C4-2B (cell line): Measurements from ENCODE around the gene SNED1.

Source experiments
- H3K27ac ChIP-seq: fragments of 450-650 bp; 2 replicates; pipeline ENCODE4 v1.5.1; 2017
- CTCF ChIP-seq: fragments of 450-650 bp; conservative IDR thresholded peaks from 2 replicates; pipeline ENCODE4 v1.5.1; 2017; ENCODE audit warnings: mild to moderate bottlenecking
- ZFX ChIP-seq: fragments of 450-650 bp; IDR thresholded peaks from 2 replicates; pipeline ENCODE4 v1.6.1; 2017

SNED1 gene

DNA sequence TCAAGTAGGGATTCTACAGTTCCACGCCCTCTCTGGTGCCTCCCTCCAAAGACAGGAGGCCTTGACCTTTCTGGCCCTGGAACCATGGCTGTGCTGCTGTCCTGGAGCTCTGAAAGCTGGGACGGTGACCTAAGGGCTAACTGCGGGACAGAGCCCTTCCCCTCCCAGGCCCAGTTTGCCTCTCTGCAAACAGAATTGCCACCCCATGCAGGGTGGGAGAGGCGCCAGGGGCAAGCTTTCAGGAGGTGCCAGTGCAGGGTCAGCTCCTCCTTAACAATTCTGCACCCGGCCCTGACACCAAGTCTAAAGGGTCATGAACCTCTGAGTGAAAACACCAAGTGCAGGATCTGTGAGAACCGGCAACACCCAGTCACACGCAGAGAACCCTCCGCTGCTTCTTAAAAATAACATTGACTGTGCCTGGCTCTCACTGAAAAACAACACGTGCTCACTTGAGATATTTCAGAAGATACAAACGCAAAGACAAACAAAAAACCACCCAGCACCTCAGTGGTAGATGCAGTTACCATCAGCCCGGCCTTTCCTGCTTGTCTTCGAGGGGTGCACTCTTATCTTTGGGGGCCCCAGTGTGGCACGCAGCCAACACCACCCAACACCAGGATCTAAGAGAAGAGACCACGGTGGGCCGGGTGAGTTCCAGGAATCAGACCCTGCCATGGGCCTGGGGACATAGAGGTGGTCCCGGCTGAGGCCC is 1.1 kb upstream of the SNED1 start:
- TF ChIP-seq ZFX (no peak; the same call in 1 of the 2 replicates), CTCF (no peak)
- peak overlapping the region; percentile 80 for H3K27ac ChIP-seq

DNA sequence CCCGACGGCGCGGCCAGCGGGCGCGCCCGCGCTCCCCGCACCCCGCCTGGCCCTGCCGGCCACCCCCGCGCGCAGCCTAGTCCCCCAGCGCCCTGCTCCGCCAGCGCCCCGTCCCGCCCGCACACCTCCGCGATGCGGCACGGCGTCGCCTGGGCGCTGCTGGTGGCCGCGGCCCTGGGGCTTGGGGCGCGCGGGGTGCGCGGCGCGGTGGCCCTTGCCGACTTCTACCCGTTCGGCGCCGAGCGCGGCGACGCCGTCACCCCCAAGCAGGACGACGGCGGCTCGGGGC is 232 bp downstream of the SNED1 start:
- TF ChIP-seq CTCF (no peak), ZFX (no peak; the same call in 1 of the 2 replicates)
- peak overlapping the region; percentile 80 for H3K27ac ChIP-seq

DNA sequence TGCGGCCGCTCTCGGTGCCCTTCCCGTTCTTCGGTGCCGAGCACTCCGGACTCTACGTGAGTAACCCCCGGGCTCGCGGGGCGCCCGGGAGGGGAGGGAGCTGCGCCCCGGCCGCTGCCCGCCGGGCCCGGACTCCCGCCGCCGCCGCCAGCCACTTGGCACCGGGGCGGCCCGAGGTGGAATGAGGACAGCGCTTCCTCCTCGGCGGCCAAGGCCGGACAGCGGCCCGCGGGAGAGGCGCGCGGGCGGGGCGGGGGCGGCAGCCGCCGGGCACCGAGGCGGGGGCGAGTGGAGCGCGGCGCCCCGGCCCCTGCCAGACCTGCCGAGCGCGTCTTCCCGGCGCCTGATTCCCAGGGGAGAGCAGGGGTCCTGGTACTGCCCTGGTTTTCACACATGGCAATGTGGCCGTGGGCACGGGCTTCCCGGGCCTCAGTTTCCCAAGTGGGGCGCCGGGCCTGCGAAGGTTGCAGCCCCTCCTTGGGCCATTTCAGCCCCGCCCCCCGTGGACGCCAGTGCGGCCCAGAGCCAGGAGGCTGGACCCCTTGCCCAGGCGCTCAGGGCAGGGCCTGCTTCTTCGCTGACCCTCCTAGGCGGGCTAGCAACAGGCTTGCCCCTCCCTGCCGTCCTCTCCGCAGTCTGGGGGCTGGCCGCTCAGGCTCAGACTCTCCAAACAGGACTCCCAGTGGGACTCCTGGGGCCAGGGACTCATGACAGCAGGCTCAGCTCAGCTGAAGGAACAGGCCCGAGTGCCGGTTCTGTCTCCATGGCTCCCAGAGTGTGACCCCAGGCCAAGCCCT is 775 bp downstream of the SNED1 start:
- no peak for TF ChIP-seq CTCF
- TF ChIP-seq ZFX: peak; percentile 32; the same call in 1 of the 2 replicates
- H3K27ac ChIP-seq: peak overlapping the region; percentile 80

- TF ChIP-seq ZFX (no peak), CTCF (no peak)
- H3K27ac ChIP-seq: peak overlapping the region; percentile 80; the same call in 1 of the 2 replicates
Observed at GRCh38 chr2:240999873-241000541, 1.6 kb downstream of the SNED1 start.

DNA sequence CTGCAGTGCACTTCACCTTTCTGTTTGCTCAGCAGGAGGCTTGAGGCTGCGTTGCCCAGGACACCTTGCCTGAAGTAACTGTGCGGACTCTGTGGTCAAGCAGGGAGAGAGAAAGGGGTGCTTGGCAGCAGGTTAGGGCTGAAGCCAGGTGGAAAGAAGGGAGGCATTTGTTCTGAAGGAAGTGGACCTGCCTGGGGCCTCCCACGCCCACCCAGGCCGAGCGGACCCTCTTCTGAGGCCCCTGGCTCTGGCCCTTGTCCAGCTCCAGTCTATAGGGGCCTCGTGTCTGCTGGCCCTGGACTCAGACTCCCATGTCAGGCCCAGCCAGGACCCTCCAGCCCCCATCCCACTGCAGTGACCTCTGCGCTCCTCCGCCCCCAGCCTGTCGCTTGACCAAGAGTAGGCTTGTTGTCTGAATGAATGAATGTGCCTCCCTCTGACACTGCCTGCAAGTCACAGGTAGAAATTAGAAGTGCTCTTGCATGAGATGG is 2.5 kb downstream of the SNED1 start:
- TF ChIP-seq CTCF: no peak
- TF ChIP-seq ZFX: no peak
- no peak overlapping the region for H3K27ac ChIP-seq

- no peak for TF ChIP-seq ZFX
- TF ChIP-seq CTCF: no peak
- no peak overlapping the region for H3K27ac ChIP-seq
Observed at GRCh38 chr2:241001413-241002274, 3.2 kb downstream of the SNED1 start.
